Activated T-helper 1 cell treated with anti-CD3 and anti-CD28 coated beads, Interleukin-2, amount 50 U/mL, for 16 hours (primary cell): Measurements from ENCODE around the gene CNTFR.

Experiments
- DNase-seq, 2 donors: peaks; one replicate each; pipeline ENCODE4 v3.0.0-alpha.2; 2020; ENCODE audit warnings: low read depth in 1 of 2, low spot score in 1 of 2

CNTFR gene

DNA sequence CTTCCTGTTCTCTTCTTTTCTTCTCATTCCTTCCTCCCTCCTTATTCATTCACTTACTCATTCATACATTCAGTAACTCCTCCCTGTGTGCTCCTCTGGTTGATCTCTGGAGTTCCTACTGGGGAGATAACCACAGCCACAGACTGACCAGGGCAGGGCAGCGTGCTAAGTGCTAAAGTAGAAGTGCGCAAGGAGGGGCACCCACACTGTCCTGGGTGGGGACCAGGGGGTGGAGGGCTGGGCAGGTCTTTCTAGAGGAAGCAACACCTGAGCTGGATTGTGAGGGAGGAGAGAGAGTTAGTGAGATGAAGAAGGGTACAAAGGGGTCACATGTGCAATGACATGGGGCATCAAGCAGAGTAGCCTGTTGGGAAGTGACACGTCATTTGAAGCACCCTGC lies 80.6 kb downstream of the CNTFR start:
- no peak for DNase-seq

DNA sequence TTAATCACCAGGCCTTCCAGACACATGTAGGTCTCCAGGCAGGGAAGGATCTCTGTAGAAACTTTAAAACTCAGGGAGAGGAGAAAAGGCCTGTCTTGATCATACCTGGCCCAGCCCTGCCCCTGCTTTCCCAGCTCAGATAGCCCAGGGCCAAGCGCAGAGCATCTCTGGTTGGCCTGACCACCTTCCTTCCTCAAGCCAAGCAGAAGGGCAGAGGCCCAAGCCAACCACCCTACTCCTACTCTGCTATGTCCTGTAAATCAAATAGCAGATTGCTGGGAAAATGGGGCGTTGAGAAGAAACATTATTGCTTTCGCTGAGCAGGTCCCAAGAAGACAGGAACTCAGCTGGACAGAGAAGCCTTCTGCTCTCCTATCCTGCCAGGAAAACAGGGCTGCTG lies 81.1 kb downstream of the CNTFR start:
- no peak for DNase-seq

DNA sequence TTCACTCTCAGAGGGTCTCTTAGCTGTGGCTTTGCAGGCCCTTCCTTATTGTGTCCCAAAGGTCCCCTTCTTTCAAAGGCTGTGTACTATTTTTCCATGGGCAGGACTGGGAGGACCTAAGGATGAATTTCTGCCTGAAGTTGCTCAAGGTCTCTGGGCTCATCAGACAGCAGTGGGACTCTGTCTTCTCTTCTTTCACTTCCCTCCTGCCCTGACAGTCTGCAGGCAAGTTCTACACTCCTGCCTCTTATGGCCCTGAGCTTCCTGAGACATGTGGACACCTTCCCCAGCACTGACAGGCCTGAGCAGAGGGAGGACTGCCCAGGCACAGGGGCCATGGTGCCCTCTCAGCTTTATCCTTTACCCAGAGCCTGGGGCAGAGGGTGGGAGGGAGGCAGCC lies 81.6 kb downstream of the CNTFR start:
- no peak for DNase-seq

DNA sequence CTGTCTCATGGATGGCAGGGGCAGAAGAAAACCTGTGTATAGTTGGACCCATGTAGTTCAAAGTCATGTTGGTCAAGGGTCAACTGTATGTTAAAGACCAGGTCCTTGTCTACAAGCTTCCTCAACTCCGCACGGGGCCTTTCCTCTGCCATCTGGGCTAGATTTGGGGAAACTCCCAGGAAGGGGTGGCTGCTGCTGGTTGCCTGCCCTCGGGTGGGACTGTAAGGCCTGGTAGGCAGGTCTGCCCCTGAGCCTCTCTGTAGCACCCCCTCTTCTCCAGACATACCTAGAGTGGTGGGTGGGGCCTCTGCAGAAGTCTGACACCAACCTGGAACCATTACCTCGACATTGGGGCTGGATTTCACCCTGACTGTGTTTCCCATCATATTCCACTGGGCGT lies 82.0 kb downstream of the CNTFR start:
- DNase-seq: no peak

DNA sequence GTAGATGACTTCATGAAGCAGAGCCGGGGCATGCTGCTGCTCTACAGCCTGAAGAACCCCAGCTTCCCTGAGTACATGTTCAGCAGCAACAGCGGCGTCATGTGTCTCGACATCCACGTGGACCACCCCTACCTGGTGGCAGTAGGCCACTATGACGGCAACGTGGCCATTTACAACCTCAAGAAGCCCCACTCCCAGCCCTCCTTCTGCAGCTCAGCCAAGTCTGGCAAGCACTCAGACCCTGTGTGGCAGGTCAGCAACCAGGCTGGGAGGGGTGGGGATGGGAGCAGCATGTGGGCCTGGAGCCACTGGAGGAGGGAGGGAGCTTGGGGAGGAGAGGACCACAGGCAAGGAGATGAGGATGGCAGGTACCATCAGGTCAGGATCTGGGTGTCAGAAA lies 82.9 kb downstream of the CNTFR start:
- no peak for DNase-seq

DNA sequence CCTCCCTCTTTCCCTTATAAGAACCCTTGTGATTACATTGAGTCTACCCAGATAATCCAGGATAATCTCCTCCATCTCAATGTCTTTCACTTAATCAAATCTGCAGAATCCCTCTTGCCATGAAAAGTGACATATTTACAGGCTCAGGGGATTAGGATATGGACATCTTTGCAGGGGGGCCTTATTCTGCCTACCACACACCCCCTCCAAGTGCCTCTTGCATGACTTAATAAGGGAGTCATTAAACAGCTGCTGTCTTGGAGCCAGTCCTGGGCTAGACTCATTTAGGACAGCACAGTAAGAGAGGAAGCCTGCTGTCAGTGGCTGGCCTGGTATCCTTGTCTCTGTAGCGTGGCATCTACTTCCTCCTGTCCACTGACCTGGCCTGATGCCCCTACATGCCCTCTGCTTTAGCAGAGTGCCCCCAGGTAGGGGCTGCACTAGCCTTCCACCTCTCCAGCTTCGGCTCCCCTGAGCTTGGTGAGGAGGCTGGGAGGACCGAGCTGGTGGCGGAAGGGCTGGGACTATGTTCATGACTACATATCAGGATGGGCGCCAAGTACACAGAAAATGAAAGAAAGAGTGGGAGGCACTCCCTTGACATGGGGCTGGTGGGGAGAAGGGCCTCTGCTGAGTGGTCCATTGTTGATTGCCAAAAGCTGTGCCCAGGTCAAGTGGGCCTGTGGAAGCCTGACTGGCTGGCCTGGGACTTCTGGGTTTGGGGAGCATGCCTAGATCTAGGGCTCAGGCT lies 84.0 kb downstream of the CNTFR start:
- no peak for DNase-seq

DNA sequence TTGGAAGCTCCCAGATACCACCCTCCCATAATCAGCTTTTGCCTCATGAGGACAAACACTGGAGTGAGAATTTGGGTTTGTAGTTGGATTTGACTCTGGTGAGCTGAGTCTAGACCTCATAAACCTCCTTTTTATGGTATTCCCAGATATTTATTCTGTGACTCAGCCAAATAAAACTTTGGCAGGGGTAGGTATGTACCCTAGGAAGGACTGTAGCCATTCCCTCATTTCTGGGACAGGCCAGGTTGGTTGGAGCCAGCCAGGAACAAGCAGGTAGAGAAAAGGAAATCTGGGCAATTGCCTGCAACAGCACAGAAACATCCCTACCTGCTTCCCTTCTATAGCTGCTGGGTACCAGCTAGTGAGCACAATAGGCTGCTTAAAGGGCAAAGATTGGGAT lies 86.1 kb downstream of the CNTFR start:
- DNase-seq: no peak

DNA sequence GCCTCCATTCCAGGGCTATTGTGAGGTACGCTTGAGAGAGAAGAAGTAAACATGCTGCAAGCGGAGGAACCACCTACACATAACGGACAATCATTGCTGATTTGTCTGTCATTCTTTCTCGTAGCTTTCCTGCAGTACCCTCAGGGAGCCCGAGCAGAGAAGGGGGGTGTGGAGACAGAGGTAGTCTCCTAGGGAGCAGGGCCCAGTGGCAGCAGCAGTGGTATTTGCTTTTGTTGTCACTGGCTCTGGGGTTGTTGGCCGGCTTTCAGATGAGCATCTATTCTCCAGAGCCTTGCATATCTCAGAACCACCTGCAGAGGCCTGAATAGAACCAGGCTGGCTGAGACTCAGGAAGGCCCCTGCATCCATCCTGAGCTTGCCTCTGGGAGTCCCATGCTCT lies 86.6 kb downstream of the CNTFR start:
- DNase-seq: no peak

DNA sequence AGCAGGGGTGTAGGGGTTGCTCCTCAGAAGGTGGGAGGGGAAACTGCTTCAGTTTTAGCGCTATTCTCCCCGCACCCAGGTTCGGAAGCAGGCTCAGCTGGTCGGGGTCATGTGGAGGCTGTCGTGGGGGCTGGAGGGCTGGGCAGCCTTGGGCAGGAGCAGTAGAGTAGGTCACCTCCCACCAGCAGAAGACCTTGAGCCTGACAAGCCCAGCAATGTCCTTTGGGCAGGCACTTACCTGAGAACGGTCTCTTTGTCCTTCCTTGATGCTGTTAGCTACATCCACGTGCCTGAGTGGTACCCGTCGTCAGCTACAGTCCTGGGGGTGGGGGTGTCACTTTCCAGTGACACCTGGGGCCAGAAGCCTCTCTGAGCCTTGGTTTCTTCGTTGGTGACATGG lies 87.1 kb downstream of the CNTFR start:
- DNase-seq: no peak

DNA sequence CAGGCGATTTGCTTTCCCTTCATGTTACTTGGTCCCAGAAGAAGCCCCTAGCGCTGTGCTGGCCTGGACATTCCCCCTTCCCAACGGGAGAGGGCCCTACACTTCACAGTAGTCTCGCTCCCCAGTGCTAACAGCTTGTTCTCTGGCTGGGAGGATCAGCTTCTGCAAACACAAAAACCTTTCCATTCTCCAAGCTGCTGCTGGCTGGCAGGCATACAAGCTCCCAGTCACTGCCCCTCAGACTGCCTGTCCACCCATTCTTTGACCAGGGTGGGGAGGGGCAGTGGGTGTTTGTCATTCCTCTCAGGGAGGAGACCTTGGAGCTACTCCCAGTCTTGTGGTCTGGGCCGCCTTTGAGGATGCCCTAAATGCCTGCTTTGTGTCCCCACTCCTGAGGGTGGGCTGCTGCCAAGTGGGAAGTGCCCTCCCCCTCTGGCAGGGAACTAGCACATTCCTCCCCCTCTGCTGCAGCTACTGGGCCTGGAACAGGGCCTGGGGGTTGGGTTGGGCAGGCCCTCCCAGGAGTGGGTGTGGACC lies 87.6 kb downstream of the CNTFR start:
- DNase-seq: no peak
